Neutrophil (primary cell): Measurements from ENCODE around the gene TSPAN10.
A peak's percentile ranks its signal among the peaks of the same experiment; 100 is the strongest.

Experiments
- H3K27ac ChIP-seq: fragments of 200-600 bp; sonication (generic); 2 replicates; pipeline ENCODE4 v1.5.1; 2016; ENCODE audit warnings: mild to moderate bottlenecking, moderate library complexity
- H3K27me3 ChIP-seq: fragments of 200-600 bp; sonication (generic); 2 replicates; pipeline ENCODE4 v1.6.0; 2016; ENCODE audit warnings: mild to moderate bottlenecking
- H3K36me3 ChIP-seq: fragments of 200-600 bp; sonication (generic); 2 replicates; pipeline ENCODE4 v1.5.1; 2017
- H3K4me1 ChIP-seq, 2 experiments: fragments of 200-600 bp in 1 of 2; sonication (generic) in 1 of 2; 1 replicate in 1 of 2; 2 replicates in 1 of 2; pipeline versions ENCODE4 v1.5.1 to v1.6.1; 2013 to 2016; ENCODE audit warnings: low read depth in 1 of 2, low read length in 1 of 2, mild to moderate bottlenecking in 1 of 2, moderate library complexity in 1 of 2; ENCODE audit not compliant: control insufficient read depth in 1 of 2, insufficient read depth in 1 of 2
- H3K4me3 ChIP-seq, 2 experiments: fragments of 200-600 bp in 1 of 2; sonication (generic) in 1 of 2; 1 replicate in 1 of 2; 2 replicates in 1 of 2; pipeline ENCODE4 v1.5.1; 2013 to 2016; ENCODE audit warnings: low read depth in 1 of 2, low read length in 1 of 2, mild to moderate bottlenecking in 1 of 2, moderate library complexity in 1 of 2
- H3K9me3 ChIP-seq: fragments of 200-600 bp; sonication (generic); 2 replicates; pipeline ENCODE4 v1.5.1; 2016
- TF ChIP-seq, protein P1 (sequence below): fragments of 200-600 bp; sonication (generic); IDR thresholded peaks from 2 replicates; pipeline ENCODE4 v1.5.1; 2016; ENCODE audit warnings: antibody characterized with exemption

TSPAN10 gene

DNA sequence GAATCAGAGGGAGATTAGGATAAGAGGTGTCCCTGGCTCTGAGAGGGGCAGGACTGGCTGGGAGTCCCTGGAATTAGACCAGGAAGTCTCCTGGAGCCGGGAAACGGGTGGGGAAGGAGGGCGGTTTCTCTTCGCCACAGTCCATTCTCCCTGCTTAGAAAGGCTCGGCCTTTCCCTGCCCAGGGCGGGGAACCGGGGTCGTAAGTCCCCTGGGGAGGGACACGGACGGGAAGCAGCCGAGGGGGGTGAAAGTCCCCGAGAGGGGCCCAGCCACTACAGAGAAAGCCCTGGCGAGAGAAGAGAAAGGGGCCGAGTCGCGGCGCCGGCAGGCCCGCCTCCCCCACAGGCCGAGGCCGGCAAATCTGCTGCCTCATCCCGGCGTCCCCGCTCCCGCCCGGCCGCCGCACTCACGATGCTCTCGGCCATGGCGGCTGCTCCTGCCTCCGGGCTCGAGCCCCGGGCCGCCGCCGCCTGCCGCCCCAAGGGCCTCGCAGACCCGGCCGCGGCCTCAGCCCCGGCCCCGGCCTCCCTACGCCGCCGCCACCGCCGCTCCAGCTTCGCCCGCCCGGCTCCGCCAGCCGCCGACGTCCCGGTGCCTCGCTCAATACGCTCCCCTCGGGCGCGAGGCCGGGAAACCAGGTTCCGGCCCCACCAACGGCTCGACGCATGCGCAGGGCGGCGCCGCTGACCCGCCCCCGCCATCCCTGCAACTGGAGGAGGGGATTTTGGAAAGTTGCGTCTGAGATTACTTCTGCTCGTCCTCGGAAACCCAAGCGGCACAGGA is at the start of gene TSPAN10, which contains the start of gene NPLOC4:
Gene TSPAN10, plus strand, starts transcription at position 692 of the 784 bp plus-strand sequence. CDS start 5,217 bp downstream, outside the sequence.
Gene NPLOC4, minus strand, starts transcription at position 608 of the 784 bp plus-strand sequence. Its CDS starts 182 bp downstream, at position 426.
- TF ChIP-seq, protein P1, sequence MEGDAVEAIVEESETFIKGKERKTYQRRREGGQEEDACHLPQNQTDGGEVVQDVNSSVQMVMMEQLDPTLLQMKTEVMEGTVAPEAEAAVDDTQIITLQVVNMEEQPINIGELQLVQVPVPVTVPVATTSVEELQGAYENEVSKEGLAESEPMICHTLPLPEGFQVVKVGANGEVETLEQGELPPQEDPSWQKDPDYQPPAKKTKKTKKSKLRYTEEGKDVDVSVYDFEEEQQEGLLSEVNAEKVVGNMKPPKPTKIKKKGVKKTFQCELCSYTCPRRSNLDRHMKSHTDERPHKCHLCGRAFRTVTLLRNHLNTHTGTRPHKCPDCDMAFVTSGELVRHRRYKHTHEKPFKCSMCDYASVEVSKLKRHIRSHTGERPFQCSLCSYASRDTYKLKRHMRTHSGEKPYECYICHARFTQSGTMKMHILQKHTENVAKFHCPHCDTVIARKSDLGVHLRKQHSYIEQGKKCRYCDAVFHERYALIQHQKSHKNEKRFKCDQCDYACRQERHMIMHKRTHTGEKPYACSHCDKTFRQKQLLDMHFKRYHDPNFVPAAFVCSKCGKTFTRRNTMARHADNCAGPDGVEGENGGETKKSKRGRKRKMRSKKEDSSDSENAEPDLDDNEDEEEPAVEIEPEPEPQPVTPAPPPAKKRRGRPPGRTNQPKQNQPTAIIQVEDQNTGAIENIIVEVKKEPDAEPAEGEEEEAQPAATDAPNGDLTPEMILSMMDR, result no peak
- Histone ChIP-seq H3K9me3 (no peaks in the 10 kb centered on the region), H3K27me3 (peaks cover 4% of the 10 kb centered on the region), H3K27ac (peak within 1 kb of the TSS; percentile 90), H3K4me3 (peak within 1 kb of the TSS; percentile 68 to 78), H3K36me3 (no peaks in the 10 kb centered on the region), H3K4me1 (peaks cover 19 to 21% of the 10 kb centered on the region in 2 experiments)

- H3K36me3 ChIP-seq, result peaks cover 94% of the 10 kb centered on the region
- H3K4me3 ChIP-seq, result no peak overlapping the region
- H3K27ac ChIP-seq, result no peak overlapping the region
- no peaks in the 10 kb centered on the region for H3K9me3 ChIP-seq
- TF ChIP-seq, protein P1, result no peak
- no peaks in the 10 kb centered on the region for H3K27me3 ChIP-seq
- no peaks in the 10 kb centered on the region for H3K4me1 ChIP-seq
These were observed 47.4 kb upstream of the TSPAN10 start for GRCh38 chr17:81589612-81590011.

- Histone ChIP-seq H3K27ac (no peak overlapping the region), H3K27me3 (no peaks in the 10 kb centered on the region), H3K36me3 (peaks cover 95% of the 10 kb centered on the region), H3K4me1 (no peaks in the 10 kb centered on the region), H3K4me3 (no peak overlapping the region), H3K9me3 (no peaks in the 10 kb centered on the region)
- TF ChIP-seq, protein P1, result no peak
These were observed 46.9 kb upstream of the TSPAN10 start for GRCh38 chr17:81590121-81590520.

DNA sequence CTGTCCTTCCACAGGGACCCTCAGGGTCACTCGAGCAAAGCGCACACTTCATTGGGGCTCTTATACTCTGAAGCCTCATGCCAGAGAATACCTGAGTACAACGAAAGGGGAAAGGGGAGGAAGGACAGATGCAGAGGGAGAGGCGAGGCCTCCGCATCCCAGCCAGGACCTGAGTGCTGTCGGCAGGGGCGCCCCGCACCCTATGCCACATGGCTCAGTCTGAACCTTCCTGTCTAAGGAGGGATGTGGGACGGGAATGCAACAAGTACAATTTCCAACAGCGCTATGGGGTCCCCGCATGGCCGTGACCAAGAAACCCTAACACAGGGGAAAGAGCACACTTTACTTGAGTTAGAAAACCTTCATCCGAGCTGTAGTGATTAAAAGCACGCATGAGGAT is 45.0 kb upstream of the TSPAN10 start:
- TF ChIP-seq, protein P1, result no peak
- no peak overlapping the region for H3K27ac ChIP-seq
- H3K4me3 ChIP-seq, result no peak overlapping the region
- no peaks in the 10 kb centered on the region for H3K4me1 ChIP-seq
- no peaks in the 10 kb centered on the region for H3K9me3 ChIP-seq
- no peaks in the 10 kb centered on the region for H3K27me3 ChIP-seq
- H3K36me3 ChIP-seq, result peaks cover 94% of the 10 kb centered on the region

- Histone ChIP-seq H3K36me3 (peaks cover 91% of the 10 kb centered on the region), H3K27ac (no peak overlapping the region), H3K4me3 (no peak overlapping the region), H3K4me1 (no peaks in the 10 kb centered on the region), H3K27me3 (no peaks in the 10 kb centered on the region), H3K9me3 (no peaks in the 10 kb centered on the region)
- TF ChIP-seq, protein P1, result no peak
These were observed 43.7 kb upstream of the TSPAN10 start for GRCh38 chr17:81593105-81593871.
